Mesodermal cell (in vitro differentiated cells): Measurements from ENCODE around the gene UTP20.
"Not testable (repeated sequence)": the region's sequence is repeated elsewhere in the genome, so short reads cannot be mapped to it uniquely, and the experiment has no call there.

Experiments used
- H3K27ac ChIP-seq: 2 replicates; pipeline ENCODE4 v1.7.0; 2013; ENCODE audit warnings: mild to moderate bottlenecking, low read depth, low read length, moderate library complexity; ENCODE audit not compliant: severe bottlenecking
- H3K36me3 ChIP-seq: 2 replicates; pipeline ENCODE4 v1.7.1; 2013; ENCODE audit warnings: mild to moderate bottlenecking, low read length, moderate library complexity; ENCODE audit not compliant: control insufficient read depth, insufficient read depth
- H3K4me1 ChIP-seq: one replicate; pipeline ENCODE4 v1.7.1; 2013; ENCODE audit warnings: mild to moderate bottlenecking, low read length; ENCODE audit not compliant: insufficient read depth, control insufficient read depth, poor library complexity, severe bottlenecking
- H3K4me3 ChIP-seq: 2 replicates; pipeline ENCODE4 v1.7.0; 2013; ENCODE audit warnings: low read length, control low read depth, mild to moderate bottlenecking; ENCODE audit not compliant: insufficient read depth, poor library complexity, severe bottlenecking; ENCODE audit errors: extremely low read depth
- H3K9me3 ChIP-seq: 2 replicates; pipeline ENCODE4 v1.7.1; 2013; ENCODE audit warnings: mild to moderate bottlenecking, low read length, moderate library complexity; ENCODE audit not compliant: control insufficient read depth
- WGBS, 2 experiments: methylation state at CpG; one replicate each; pipeline ENCODE4 v1.1.5; 2013; ENCODE audit warnings: missing lambda C conversion rate in 2 of 2; ENCODE audit not compliant: insufficient coverage in 2 of 2; 5-methylcytosine and 5-hydroxymethylcytosine counted together

UTP20 gene

DNA sequence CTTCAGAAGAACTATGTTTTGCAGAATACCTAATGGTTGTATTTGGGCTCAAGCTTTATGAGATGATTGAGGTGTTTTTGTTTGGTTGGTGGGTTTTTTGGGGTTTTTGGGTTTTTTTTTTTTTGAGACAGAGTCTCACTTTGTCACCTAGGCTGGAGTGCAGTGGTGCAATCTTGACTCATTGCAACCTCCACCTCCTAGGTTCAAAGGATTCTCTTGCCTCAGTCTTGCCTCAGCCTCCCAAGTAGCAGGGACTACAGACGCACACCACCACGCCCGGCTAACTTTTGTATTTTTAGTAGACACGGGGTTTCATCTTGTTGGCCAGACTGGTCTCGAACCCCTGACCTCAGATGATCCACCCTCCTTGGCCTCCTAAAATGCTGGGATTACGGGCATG lies 88.1 kb downstream of the UTP20 start:
- no peaks in the 10 kb centered on the region for H3K9me3 ChIP-seq
- H3K36me3 ChIP-seq, result peaks cover 87% of the 10 kb centered on the region
- 92 to 97% methylated on average over 6 of the region's 6 CpGs for WGBS, 2 experiments

DNA sequence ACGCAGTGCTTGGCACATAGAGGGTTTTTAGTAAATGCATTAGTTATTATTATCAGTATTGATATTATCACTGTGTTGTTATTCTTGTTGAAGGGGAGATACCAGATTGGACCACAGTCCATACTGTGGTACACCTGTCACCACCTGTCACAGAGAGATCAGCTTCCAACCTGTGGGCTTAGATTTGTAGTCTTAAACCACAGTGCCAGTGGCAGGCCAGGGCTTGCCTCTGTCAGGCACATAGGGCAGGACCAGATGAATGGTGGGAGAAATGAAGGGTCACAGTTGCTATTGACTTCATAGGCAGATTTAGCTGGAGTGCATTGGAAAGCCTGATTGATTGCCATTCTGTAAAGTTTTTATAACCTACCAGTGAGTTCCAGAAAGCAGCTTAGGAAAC lies 92.5 kb downstream of the UTP20 start:
- WGBS, 2 experiments, result no CpG with 5 or more reads among the region's 1 CpG
- peaks cover 84% of the 10 kb centered on the region for H3K36me3 ChIP-seq
- no peak overlapping the region for H3K4me3 ChIP-seq

More for the DNA sequence above, 88.1 kb downstream of the UTP20 start:
- Histone ChIP-seq H3K27ac (no peak overlapping the region), H3K4me1 (no peaks in the 10 kb centered on the region), H3K4me3 (no peak overlapping the region)

DNA sequence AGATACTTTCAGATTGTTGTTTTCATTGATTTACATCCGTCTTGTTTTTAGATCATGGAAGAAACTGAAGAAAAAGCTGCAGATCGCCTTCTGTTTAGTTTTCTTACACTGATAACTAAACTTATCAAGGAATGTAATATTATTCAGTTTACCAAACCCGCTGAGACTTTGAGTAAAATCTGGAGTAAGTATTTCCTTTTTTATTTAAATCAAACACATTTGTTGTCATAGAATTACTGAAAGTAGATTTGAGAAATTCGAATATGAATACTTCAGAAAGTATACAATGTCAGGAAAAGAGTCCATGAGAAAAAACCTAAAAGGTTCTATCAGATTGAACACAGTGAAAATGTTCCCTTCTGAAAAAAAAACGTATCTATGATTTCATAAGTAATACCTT lies 95.7 kb downstream of the UTP20 start:
- H3K36me3 ChIP-seq, result peaks cover 84% of the 10 kb centered on the region
- H3K4me1 ChIP-seq, result no peaks in the 10 kb centered on the region
- no peaks in the 10 kb centered on the region for H3K9me3 ChIP-seq
- no peak overlapping the region for H3K4me3 ChIP-seq
- 100% methylated on average over 1 of the region's 5 CpGs; no CpG with 5 or more reads in 1 of the 2 experiments for WGBS, 2 experiments
- no peak overlapping the region for H3K27ac ChIP-seq

More for the DNA sequence above, 92.5 kb downstream of the UTP20 start:
- Histone ChIP-seq H3K4me1 (no peaks in the 10 kb centered on the region), H3K27ac (no peak overlapping the region), H3K9me3 (no peaks in the 10 kb centered on the region)

DNA sequence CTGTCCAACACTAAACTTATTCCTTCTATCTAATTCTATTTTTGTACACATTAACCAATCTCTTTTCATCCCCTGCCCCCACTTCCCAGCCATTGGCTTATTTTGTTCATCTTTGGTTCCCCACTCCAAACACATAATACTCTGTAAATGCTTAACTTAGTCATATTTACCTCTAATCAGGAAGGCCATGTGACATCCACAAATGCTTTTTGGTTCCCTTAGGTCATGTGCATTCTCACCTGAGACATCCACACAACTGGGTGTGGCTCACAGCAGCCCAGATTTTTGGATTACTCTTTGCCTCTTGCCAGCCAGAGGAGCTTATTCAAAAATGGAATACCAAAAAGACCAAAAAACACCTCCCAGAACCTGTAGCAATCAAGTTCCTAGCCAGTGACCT lies 99.2 kb downstream of the UTP20 start:
- Histone ChIP-seq H3K27ac (no peak overlapping the region), H3K4me3 (no peak overlapping the region), H3K36me3 (peaks cover 87% of the 10 kb centered on the region), H3K9me3 (no peaks in the 10 kb centered on the region), H3K4me1 (no peaks in the 10 kb centered on the region)

DNA sequence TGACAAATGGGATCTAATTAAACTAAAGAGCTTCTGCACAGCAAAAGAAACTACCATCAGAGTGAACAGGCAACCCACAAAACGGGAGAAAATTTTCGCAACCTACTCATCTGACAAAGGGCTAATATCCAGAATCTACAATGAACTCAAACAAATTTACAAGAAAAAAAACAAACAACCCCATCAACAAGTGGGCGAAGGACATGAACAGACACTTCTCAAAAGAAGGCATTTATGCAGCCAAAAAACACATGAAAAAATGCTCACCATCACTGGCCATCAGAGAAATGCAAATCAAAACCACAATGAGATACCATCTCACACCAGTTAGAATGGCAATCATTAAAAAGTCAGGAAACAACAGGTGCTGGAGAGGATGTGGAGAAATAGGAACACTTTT lies 111.3 kb downstream of the UTP20 start:
- not testable (repeated sequence) for H3K9me3 ChIP-seq, H3K4me1 ChIP-seq

DNA sequence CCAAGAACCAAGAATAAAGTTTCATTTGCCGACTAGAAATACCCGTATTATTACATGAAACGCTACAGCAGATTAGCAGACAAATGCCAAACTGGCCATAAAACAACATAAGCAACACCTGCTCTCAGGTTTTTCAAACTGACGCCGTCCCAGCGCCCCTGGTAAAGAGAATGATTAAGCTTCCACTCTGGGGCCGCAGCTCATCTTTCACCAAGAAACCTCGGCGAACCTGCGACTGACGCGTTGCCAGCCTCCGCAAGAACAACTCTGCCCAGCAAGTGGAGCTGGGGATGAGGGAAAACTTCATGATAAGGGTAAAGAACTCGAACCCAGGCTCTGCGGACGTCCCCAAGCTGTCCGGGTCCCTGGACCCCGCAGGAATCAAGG lies 127.1 kb downstream of the UTP20 start:
- WGBS, 2 experiments, result 0 to 1% methylated on average over 9 to 16 of the region's 18 CpGs
- peaks cover 5% of the 10 kb centered on the region for H3K4me1 ChIP-seq
- H3K36me3 ChIP-seq, result peaks cover 19% of the 10 kb centered on the region
- H3K9me3 ChIP-seq, result no peaks in the 10 kb centered on the region
- H3K27ac ChIP-seq, result peak overlapping the region; percentile 94
- H3K4me3 ChIP-seq, result peak overlapping the region; percentile 78

More for the DNA sequence above, 111.3 kb downstream of the UTP20 start:
- not testable (repeated sequence) for H3K27ac ChIP-seq, H3K4me3 ChIP-seq
- H3K36me3 ChIP-seq, result peaks cover 54% of the 10 kb centered on the region
- WGBS, 2 experiments, result no CpG with 5 or more reads among the region's 3 CpGs

DNA sequence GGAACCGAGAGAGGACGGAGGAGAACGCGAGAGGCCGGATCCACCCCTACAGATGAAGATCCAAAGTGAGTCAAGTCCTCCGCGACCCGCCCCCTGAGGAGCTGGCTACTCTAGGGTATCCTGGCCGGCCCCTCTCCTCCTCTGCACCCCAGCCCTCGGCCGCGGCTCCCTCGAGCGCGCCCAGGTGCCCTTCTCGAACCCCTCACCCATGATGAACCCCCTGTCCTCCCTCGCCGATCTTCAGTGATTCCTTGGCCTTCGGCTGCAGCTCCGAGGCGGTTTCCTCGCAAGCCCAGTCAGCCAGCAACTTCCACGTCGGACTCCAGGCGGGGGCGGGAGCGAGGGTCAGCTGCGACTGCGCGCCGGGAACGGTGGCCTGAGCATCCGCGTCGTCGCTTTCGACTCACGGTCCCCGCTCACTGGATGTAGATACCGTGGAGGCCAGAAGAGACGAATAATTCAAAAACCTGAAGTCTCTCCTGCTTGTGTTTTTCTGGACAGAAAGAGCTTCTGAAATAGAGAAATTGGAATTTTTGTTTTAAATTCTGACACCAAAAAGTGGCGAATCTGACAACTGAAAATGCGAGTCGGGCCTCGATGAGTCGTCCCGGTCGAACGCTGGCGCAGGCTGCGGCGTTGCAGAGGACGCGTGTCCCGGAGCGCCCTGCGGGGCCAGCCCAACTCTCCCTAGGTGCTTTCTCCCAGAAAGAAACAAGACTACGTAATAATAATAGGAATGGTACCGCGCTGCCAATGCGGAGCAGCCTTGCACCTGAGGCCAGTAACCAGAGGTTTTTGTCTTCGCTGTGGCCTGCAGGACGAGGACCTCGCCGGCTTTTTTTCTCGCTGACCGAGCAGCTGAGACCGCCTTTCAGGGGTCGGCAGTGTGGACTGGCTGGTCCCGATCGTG lies 127.8 kb downstream of the UTP20 start, which contains the start of gene ARL1:
Gene ARL1, minus strand, starts transcription at position 337 of the 910 bp plus-strand sequence. Its CDS starts 127 bp downstream, at position 210.
- WGBS, 2 experiments, result 0 to 1% methylated on average over 44 to 62 of the region's 71 CpGs
- peaks cover 5% of the 10 kb centered on the region for H3K4me1 ChIP-seq

DNA sequence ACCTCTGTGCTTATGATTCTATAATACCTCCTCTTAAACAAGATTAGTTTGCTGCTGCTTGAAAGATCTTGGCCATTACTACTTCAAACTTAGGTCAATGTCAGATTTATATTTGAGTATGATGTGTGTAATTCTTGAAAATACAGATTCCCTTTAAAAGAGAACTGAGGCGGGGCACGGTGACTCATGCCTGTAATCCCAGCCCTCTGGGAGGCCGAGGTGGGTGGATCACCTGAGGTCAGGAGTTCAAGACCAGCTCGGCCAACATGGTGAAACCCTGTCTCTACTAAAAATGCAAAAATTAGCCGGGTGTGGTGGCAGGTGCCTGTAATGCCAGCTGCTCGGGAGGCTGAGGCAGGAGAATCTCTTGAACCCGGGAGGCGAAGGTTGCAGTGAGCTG lies 130.3 kb downstream of the UTP20 start:
- H3K9me3 ChIP-seq, H3K4me3 ChIP-seq, H3K4me1 ChIP-seq, H3K27ac ChIP-seq, H3K36me3 ChIP-seq: not testable (repeated sequence)
- 84 to 92% methylated on average over 7 of the region's 8 CpGs for WGBS, 2 experiments

More for the DNA sequence above, 127.8 kb downstream of the UTP20 start, which contains the start of gene ARL1:
- Histone ChIP-seq H3K27ac (peak within 1 kb of the TSS; percentile 94), H3K4me3 (peak within 1 kb of the TSS; percentile 78), H3K9me3 (no peaks in the 10 kb centered on the region), H3K36me3 (peaks cover 19% of the 10 kb centered on the region)

DNA sequence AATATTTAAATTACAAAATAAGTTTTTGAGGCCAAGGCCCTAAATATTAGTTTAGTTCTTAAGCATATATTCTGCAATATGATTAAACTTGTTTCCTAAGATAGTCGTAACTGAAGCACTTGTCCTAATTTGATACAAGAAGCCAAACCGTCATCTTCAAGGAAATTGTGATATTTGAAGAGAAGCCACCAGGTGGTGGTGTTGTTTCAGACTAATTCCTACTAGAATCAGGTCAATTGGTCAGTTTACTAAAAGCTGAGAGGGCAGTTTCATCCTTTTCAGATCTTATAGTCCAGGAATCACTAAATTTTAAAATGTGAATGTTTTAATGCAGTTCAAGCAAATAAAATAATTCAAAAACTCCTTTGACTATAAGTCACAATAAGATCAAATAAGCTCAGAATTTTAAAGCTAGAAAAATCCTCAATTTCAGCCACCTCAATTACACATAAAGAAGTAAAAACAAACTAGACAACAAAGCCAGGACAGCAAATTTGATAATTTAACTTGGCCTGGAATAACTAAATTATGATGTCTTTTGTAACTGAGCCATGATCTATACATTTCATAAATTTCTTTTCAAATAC lies 134.7 kb downstream of the UTP20 start:
- 0% methylated on average over 1 of the region's 2 CpGs; no CpG with 5 or more reads in 1 of the 2 experiments for WGBS, 2 experiments

DNA sequence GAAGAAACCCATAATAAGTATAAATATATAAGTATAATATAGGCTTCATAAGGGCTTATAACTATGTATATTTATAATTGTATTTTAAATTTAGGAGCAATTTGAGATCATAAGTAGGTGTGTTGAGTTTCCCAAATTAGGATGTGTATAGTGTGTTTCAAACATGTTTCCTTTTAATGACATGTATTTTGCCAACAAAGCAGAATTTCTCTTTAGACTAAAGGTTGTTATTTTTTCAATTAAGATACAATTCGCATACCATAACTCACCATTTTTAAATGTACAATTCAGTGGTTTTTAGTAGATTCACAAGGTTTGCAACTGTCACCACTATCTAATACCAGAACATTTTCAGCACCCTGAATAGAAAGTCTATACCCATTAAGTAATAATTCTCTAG lies 135.3 kb downstream of the UTP20 start:
- no peaks in the 10 kb centered on the region for H3K4me1 ChIP-seq
- no peaks in the 10 kb centered on the region for H3K36me3 ChIP-seq
- no CpG with 5 or more reads among the region's 1 CpG for WGBS, 2 experiments
- H3K4me3 ChIP-seq, result no peak overlapping the region
- H3K27ac ChIP-seq, result no peak overlapping the region
- no peaks in the 10 kb centered on the region for H3K9me3 ChIP-seq

More for the DNA sequence above, 134.7 kb downstream of the UTP20 start:
- Histone ChIP-seq H3K4me1 (no peaks in the 10 kb centered on the region), H3K36me3 (no peaks in the 10 kb centered on the region), H3K4me3 (no peak overlapping the region), H3K9me3 (no peaks in the 10 kb centered on the region), H3K27ac (no peak overlapping the region)

DNA sequence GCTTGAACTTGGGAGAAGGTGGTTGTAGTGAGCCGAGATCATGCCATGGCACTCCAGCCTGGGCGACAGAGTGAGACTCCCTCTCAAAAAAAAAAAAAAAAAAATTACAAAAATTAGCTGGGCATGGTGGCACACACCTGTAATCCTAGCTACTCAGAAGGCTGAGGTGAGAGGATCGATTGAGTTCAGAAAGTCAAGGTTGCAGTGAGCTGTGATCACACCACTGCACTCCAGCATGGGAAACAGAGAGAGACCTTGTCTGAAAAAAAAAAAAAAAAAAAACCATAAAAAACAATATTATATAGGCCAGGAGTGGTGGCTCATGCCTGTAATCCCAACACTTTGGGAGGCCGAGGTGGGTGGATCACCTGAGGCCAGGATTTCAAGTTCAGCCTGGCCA lies 142.2 kb downstream of the UTP20 start:
- not testable (repeated sequence) for H3K27ac ChIP-seq, H3K4me1 ChIP-seq, H3K4me3 ChIP-seq, H3K9me3 ChIP-seq, H3K36me3 ChIP-seq
- 88 to 100% methylated on average over 1 of the region's 4 CpGs for WGBS, 2 experiments
